ENCODE data around the gene DENND4B.

Gene DENND4B

DNA sequence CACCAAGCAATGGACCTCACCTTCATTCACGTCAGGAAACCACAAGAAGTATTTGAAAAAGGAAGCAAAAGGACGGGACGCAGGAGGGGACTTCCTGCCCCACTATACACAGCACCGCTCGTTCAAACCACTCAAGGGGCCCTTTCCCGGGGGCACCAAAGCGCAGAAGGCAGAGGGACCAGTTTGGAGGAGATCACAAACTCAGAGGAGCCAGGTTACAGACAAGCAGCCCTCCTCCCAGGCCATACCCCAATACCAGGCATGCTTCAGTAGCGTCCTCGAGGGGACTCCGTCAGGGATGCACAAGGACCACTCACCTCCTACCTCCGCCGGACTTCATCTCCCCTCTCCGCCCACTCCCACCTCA is 11.2 kb upstream of the DENND4B start:
- TF ChIP-seq, protein P1, sequence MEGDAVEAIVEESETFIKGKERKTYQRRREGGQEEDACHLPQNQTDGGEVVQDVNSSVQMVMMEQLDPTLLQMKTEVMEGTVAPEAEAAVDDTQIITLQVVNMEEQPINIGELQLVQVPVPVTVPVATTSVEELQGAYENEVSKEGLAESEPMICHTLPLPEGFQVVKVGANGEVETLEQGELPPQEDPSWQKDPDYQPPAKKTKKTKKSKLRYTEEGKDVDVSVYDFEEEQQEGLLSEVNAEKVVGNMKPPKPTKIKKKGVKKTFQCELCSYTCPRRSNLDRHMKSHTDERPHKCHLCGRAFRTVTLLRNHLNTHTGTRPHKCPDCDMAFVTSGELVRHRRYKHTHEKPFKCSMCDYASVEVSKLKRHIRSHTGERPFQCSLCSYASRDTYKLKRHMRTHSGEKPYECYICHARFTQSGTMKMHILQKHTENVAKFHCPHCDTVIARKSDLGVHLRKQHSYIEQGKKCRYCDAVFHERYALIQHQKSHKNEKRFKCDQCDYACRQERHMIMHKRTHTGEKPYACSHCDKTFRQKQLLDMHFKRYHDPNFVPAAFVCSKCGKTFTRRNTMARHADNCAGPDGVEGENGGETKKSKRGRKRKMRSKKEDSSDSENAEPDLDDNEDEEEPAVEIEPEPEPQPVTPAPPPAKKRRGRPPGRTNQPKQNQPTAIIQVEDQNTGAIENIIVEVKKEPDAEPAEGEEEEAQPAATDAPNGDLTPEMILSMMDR (IDR thresholded peaks at IDR 0.05; ENCODE audit: insufficient read depth, low read depth, low read length, missing control alignments), result no peak
- H3K4me3 ChIP-seq (ENCODE audit: low read length), result peak overlapping the region; percentile 96
- no peak for DNase-seq (ENCODE audit: low read depth)

DNA sequence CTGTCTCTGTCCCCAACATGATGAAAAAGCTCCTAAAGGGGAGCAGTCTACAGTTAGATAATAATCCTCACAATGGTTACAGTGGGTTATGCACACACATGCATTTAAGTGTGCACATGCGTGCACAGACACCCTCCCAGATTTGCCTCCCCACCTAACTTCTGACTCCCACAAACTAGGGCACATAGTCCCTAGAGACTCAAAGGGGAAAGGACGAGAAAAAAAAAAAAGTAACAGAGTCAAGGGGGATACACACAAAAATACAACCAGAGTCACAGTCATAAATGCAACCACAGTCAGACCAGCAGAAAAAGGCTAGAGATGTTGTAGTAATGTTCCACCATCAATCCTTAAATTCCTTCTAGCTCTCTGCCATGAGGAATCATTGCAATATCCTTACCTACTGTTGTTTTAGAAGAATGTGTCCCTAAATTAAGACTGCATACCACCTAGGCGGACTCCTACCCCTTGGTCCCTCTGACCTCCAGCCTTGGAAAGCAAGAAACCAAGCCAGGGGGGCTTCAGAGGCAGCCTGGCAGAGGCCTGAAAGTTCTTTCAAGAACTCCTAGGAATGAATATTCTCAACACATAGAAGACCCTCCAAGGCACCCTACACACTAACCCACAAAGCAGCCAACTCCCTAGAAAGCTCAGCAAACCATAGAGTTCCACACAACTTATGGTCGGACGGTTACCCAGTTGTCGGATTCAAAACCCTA is 10.6 kb upstream of the DENND4B start:
- DNase-seq (ENCODE audit: low read depth), result no peak
- peak overlapping the region; percentile 96 for H3K4me3 ChIP-seq (ENCODE audit: low read length)
- TF ChIP-seq, protein P1 (IDR thresholded peaks at IDR 0.05; ENCODE audit: insufficient read depth, low read depth, low read length, missing control alignments), result no peak

DNA sequence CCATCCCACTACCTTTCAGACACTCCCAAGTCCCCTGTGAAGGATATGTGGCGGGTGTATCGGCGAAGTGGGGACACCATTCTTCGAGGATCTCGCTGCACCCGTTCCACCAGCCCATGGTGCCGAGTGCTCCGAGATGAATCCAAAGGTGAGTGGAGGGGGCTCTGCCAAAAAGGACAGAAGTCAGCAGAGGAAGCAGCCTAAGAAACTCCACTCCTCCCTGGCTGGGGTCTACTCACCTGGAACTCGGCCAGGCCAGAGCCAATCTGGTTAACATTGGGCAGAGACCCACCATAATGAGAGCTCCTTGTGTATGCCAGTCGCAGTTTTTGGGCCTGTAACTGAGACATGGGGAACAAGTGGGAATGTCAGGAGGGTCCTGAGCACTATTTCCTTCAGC is 8.3 kb upstream of the DENND4B start:
- DNase-seq (ENCODE audit: low read depth), result no peak
- no peak overlapping the region for H3K4me3 ChIP-seq (ENCODE audit: low read length)
- TF ChIP-seq, protein P1 (IDR thresholded peaks at IDR 0.05; ENCODE audit: insufficient read depth, low read depth, low read length, missing control alignments), result no peak

DNA sequence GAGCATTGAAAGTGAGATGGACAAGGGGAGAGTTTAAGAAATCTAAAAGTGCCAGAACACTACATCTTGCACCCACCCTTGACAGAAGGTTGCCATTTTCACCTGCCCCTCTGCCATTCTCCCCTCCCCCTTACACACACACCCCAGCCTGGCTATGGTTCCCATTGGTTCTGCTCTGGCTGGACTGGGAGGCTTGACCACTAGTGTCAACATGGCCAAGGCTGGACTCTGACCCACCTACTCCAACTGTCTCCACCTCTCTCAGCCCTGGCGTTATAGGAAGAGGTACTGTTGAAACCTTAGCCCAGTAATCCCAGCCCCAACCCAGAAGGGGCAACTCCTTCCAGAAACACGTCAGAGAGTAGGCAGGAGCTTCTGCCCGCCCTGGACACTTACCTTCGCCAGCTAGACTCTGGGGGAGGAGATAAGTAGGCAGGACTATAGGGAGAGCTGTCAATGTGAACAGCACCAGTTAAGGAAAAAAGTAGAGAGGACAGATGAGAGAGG is 7.4 kb upstream of the DENND4B start:
- no peak overlapping the region for H3K4me3 ChIP-seq (ENCODE audit: low read length)
- TF ChIP-seq, protein P1 (IDR thresholded peaks at IDR 0.05; ENCODE audit: insufficient read depth, low read depth, low read length, missing control alignments), result no peak
- DNase-seq (ENCODE audit: low read depth), result no peak

DNA sequence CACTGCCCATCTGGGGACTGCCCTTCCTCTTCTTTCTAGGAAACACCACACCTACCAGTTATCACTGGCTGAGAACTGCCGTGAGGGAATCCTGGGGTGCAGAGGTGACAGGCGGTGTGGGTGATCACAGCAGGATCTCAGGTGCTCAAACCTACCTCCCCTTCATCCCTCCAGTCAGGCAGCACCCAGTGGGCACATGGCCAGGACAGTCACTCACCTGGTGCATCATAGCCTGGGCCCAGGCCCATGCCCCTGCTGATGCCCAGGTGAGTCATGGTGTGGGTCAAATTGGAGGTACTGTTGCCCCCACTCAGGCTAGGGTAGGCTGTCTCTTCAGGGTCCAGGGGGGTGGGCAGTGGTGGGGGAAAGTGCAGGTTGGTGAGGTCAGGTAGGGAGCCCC is 5.3 kb upstream of the DENND4B start:
- DNase-seq (ENCODE audit: low read depth), result peak; percentile 60
- TF ChIP-seq, protein P1 (IDR thresholded peaks at IDR 0.05; ENCODE audit: insufficient read depth, low read depth, low read length, missing control alignments), result no peak
- H3K4me3 ChIP-seq (ENCODE audit: low read length), result no peak overlapping the region

DNA sequence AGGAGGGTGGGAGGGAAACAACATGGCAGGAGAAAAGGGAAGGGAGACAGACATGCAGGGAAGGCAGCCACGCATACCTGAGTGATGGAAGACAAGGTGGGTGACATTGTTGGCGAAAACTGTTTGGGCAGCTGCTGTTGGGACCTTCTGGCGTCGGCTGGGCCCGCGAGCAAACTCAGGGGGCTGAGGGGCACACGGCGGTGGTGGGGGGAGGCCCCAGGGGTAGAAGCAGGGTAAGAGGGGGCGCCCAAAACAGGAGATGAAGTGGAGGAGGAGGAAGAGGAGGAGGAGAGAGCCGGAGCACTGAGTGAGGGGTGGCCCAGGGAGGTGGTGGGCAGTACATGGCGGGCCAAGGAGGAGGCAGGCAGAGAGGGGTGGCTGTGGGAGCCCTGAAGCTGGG is 4.7 kb upstream of the DENND4B start:
- H3K4me3 ChIP-seq (ENCODE audit: low read length), result no peak overlapping the region

More for the DNA sequence above, 4.7 kb upstream of the DENND4B start:
- no peak for DNase-seq (ENCODE audit: low read depth)
- TF ChIP-seq, protein P1 (IDR thresholded peaks at IDR 0.05; ENCODE audit: insufficient read depth, low read depth, low read length, missing control alignments), result no peak
